Measurements from ENCODE around the gene CHST15.

Gene CHST15

DNA sequence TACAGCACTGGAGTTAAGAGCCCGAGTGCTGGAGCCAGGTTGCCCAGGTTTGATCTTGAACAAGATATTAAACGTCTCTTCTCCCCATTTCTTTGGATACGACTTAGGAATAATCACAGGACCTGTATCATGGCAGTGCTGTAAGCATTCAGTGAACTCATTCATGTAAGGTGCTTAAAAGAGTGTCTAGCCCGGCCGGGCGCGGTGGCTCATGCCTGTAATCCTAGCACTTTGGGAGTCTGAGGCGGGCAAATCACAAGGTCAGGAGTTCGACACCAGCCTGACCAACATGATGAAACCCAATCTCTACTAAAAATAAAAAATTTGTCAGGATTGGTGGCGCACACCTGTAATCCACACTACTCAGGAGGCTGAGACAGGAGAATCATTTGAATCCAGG is 40.8 kb downstream of the CHST15 start:
- peaks cover 98% of the 10 kb centered on the region for H3K79me2 ChIP-seq (ENCODE audit: insufficient read depth, low read depth)
- H3K9ac ChIP-seq, result no peak overlapping the region
- peaks cover 10% of the 10 kb centered on the region; the same call in 1 of the 2 replicates for H4K20me1 ChIP-seq (ENCODE audit: insufficient read depth)
- H3K27me3 ChIP-seq (ENCODE audit: insufficient read depth, low read depth), result no peaks in the 10 kb centered on the region
- no peak for TF ChIP-seq CTCF (conservative IDR thresholded peaks at IDR 0.05; ENCODE audit: low read depth, low read length)
- no peak overlapping the region for H2AFZ ChIP-seq (ENCODE audit: low read depth)
- peaks cover 20% of the 10 kb centered on the region for H3K4me1 ChIP-seq (ENCODE audit: low read depth, poor library complexity, severe bottlenecking)
- H3K4me3 ChIP-seq (IDR thresholded peaks at IDR 0.05; ENCODE audit: insufficient read depth, low read depth, low read length), result no peak overlapping the region
- H3K4me2 ChIP-seq, result no peak overlapping the region
- H3K27ac ChIP-seq, result no peak overlapping the region
- H3K36me3 ChIP-seq (ENCODE audit: insufficient read depth), result no peaks in the 10 kb centered on the region

DNA sequence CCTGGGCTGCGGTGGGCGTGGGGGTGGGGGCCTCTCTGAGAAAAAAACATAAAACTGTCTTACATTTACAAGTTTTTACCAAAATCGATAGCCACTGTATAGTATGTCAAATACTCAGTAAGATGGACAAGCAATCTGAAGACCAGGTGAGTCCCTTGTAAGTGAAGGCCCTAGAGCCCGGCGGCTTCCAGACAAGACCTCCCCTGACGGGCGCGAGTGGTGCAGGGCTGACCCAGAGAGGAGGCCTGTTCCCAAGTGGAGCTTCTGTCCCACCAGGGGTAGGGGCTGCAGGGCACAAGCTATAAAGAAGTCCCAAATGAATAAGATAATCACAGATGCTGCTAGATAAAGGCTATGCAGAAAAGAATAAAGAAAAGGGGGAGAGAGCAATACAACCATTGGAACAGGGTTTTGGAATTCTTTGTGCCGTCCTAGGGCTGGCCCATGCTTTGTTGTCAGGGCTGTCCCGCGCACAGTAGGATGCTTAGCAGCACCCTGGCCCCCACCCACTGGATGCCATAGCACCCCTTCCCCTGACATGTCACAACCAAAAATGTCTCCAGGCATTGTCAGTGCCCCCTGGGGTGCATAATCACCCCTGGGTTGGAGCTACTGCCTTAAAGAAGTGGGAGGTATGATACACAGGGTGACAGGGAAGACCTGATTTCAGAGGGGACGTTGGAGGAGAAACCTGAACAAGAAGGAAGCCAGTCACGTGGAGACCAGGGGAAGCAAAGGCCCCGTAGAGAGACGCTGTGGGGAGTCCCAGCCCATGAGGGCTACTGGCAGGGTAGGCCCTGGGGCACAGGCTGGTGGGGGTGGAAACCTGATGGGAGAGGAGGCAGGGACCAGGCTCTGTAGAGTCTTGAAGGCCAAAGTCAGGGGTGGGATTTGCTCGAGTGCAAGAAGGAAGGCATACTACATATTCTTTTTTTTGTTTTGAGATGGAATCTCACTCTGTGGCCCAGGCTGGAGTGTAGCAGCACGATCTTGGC is 43.1 kb downstream of the CHST15 start:
- Histone ChIP-seq H3K79me2 (ENCODE audit: insufficient read depth, low read depth) (peaks cover 98% of the 10 kb centered on the region), H3K4me3 (IDR thresholded peaks at IDR 0.05; ENCODE audit: insufficient read depth, low read depth, low read length) (no peak overlapping the region), H3K27me3 (ENCODE audit: insufficient read depth, low read depth) (no peaks in the 10 kb centered on the region), H2AFZ (ENCODE audit: low read depth) (no peak overlapping the region), H3K4me1 (ENCODE audit: low read depth, poor library complexity, severe bottlenecking) (peaks cover 26% of the 10 kb centered on the region), H3K4me2 (no peak overlapping the region), H3K9ac (no peak overlapping the region), H4K20me1 (ENCODE audit: insufficient read depth) (peaks cover 6% of the 10 kb centered on the region; the same call in 1 of the 2 replicates), H3K36me3 (ENCODE audit: insufficient read depth) (peaks cover 5% of the 10 kb centered on the region; the same call in 1 of the 2 replicates), H3K27ac (no peak overlapping the region)
- TF ChIP-seq CTCF (conservative IDR thresholded peaks at IDR 0.05; ENCODE audit: low read depth, low read length), result no peak

DNA sequence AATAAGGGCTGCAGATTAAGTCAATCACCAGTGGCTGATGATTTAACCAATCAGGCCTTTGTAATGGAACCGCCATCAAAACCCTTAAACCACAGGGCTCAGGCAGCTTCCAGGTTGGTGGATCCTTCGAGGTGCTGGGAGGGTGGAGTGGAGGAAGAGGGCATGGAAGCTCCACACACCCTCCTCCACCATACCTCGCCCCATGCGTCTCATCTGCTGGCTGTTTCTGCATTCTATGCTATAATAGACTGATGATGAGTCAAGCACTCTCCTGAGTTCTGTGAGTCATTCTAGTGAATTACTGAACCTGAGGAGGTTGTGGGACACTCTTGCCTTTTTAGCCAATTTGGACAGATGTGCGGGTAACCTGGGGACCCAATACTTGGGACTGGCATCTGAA is 43.9 kb downstream of the CHST15 start:
- Histone ChIP-seq H3K4me2 (no peak overlapping the region), H4K20me1 (ENCODE audit: insufficient read depth) (peaks cover 6% of the 10 kb centered on the region; the same call in 1 of the 2 replicates)

More for the DNA sequence above, 43.9 kb downstream of the CHST15 start:
- H3K27ac ChIP-seq, result no peak overlapping the region
- peaks cover 5% of the 10 kb centered on the region; the same call in 1 of the 2 replicates for H3K36me3 ChIP-seq (ENCODE audit: insufficient read depth)
- H3K79me2 ChIP-seq (ENCODE audit: insufficient read depth, low read depth), result peaks cover 96% of the 10 kb centered on the region
- no peak overlapping the region for H2AFZ ChIP-seq (ENCODE audit: low read depth)
- H3K4me3 ChIP-seq (IDR thresholded peaks at IDR 0.05; ENCODE audit: insufficient read depth, low read depth, low read length), result no peak overlapping the region
- H3K27me3 ChIP-seq (ENCODE audit: insufficient read depth, low read depth), result no peaks in the 10 kb centered on the region
- H3K9ac ChIP-seq, result no peak overlapping the region
- no peak for TF ChIP-seq CTCF (conservative IDR thresholded peaks at IDR 0.05; ENCODE audit: low read depth, low read length)
- H3K4me1 ChIP-seq (ENCODE audit: low read depth, poor library complexity, severe bottlenecking), result peaks cover 20% of the 10 kb centered on the region
